Neural cell (in vitro differentiated cells): ENCODE data around the gene HSD17B2. TPM values are rescaled to one million over a fixed set of nuclear protein-coding genes. Genes with fewer than 3 reads are reported as not detected.

Experiments
- H2AFZ ChIP-seq: fragments of 200-600, 300-800 bp; sonication (generic), shearing (Covaris generic); 2 replicates; pipeline ENCODE4 v1.6.0; 2014; ENCODE audit warnings: low read depth, mild to moderate bottlenecking, antibody characterized with exemption, low read length, moderate library complexity
- H3F3A ChIP-seq: fragments of 200-600 bp; shearing (Covaris generic); 2 replicates; pipeline ENCODE4 v1.6.1; 2016; ENCODE audit warnings: mild to moderate bottlenecking, moderate library complexity, mixed read lengths, antibody characterized with exemption, low read length; ENCODE audit not compliant: insufficient read depth, poor library complexity, severe bottlenecking
- H3K27ac ChIP-seq: fragments of 200-600, 300-800 bp; sonication (generic), shearing (Covaris generic); 2 replicates; pipeline ENCODE4 v1.5.1; 2014; ENCODE audit warnings: mild to moderate bottlenecking, low read length, moderate library complexity
- H3K27me3 ChIP-seq: fragments of 300-800, 200-600 bp; sonication (generic), shearing (Covaris generic); 2 replicates; pipeline ENCODE4 v1.6.0; 2014; ENCODE audit warnings: mild to moderate bottlenecking, low read depth, low read length, moderate library complexity; ENCODE audit not compliant: insufficient read depth
- H3K36me3 ChIP-seq: fragments of 300-800, 200-600 bp; sonication (generic), shearing (Covaris generic); 2 replicates; pipeline ENCODE4 v1.5.1; 2014; ENCODE audit warnings: mild to moderate bottlenecking, antibody characterized with exemption, low read length, moderate library complexity; ENCODE audit not compliant: insufficient read depth
- H3K4me2 ChIP-seq: fragments of 300-800, 200-600 bp; sonication (generic), shearing (Covaris generic); 2 replicates; pipeline ENCODE4 v1.6.0; 2014; ENCODE audit warnings: mild to moderate bottlenecking, low read length
- H3K4me3 ChIP-seq: fragments of 300-800, 200-600 bp; sonication (generic), shearing (Covaris generic); 2 replicates; pipeline ENCODE4 v1.5.1; 2014; ENCODE audit warnings: mild to moderate bottlenecking, low read length, moderate library complexity
- H3K79me2 ChIP-seq: fragments of 200-600 bp; shearing (Covaris generic); replicated peaks from 2 replicates; pipeline ENCODE4 v1.6.0; 2014; ENCODE audit warnings: mild to moderate bottlenecking, low read length, moderate library complexity; ENCODE audit not compliant: insufficient read depth
- H3K9ac ChIP-seq: fragments of 300-800, 200-600 bp; sonication (generic), shearing (Covaris generic); 2 replicates; pipeline ENCODE4 v1.6.1; 2016; ENCODE audit warnings: mild to moderate bottlenecking, low read length, mixed read lengths
- H3K9me2 ChIP-seq: fragments of 200-600 bp; shearing (Covaris generic); 2 replicates; pipeline ENCODE4 v1.6.1; 2016; ENCODE audit warnings: mild to moderate bottlenecking, low read length, mixed read lengths; ENCODE audit not compliant: insufficient read depth
- H3K9me3 ChIP-seq: fragments of 200-600, 300-800 bp; sonication (generic), shearing (Covaris generic); 2 replicates; pipeline ENCODE4 v1.6.1; 2016; ENCODE audit warnings: mild to moderate bottlenecking, mixed run types, low read length, moderate library complexity, mixed read lengths
- H4K20me1 ChIP-seq: fragments of 200-600 bp; shearing (Covaris generic); 2 replicates; pipeline ENCODE4 v1.6.1; 2016; ENCODE audit warnings: mild to moderate bottlenecking, mixed run types; ENCODE audit not compliant: insufficient read depth
- CTCF ChIP-seq: fragments of 450-650 bp; IDR thresholded peaks from 2 replicates; pipeline ENCODE4 v1.5.1; 2014; ENCODE audit warnings: antibody characterized with exemption, mild to moderate bottlenecking, moderate library complexity; ENCODE audit not compliant: poor library complexity, severe bottlenecking
- EP300 ChIP-seq: fragments of 450-650 bp; conservative IDR thresholded peaks from 2 replicates; pipeline ENCODE4 v1.6.1; 2014; ENCODE audit warnings: antibody characterized with exemption, mild to moderate bottlenecking, moderate library complexity; ENCODE audit not compliant: poor library complexity, severe bottlenecking
- EZH2 ChIP-seq: fragments of 200-600, 300-800 bp; shearing (Covaris generic), sonication (generic); IDR thresholded peaks from 2 replicates; pipeline ENCODE4 v1.6.1; 2014; ENCODE audit warnings: antibody characterized with exemption, low read length, borderline replicate concordance, mild to moderate bottlenecking; ENCODE audit not compliant: insufficient read depth, poor library complexity, severe bottlenecking
- MXI1 ChIP-seq: fragments of 450-650 bp; conservative IDR thresholded peaks from 2 replicates; pipeline ENCODE4 v1.6.1; 2014; ENCODE audit warnings: antibody characterized with exemption, mild to moderate bottlenecking; ENCODE audit not compliant: poor library complexity, severe bottlenecking
- POLR2AphosphoS5 ChIP-seq: IDR thresholded peaks from 2 replicates; pipeline ENCODE4 v1.6.1; 2012
- RAD21 ChIP-seq: fragments of 450-650 bp; conservative IDR thresholded peaks from 2 replicates; pipeline ENCODE4 v1.6.1; 2014; ENCODE audit warnings: antibody characterized with exemption, mild to moderate bottlenecking, moderate library complexity
- REST ChIP-seq: IDR thresholded peaks from 2 replicates; pipeline ENCODE4 v1.6.1; 2012; ENCODE audit warnings: borderline replicate concordance
- SMC3 ChIP-seq: fragments of 450-650 bp; conservative IDR thresholded peaks from 2 replicates; pipeline ENCODE4 v1.6.1; 2014; ENCODE audit warnings: antibody characterized with exemption, mild to moderate bottlenecking, moderate library complexity; ENCODE audit not compliant: poor library complexity
- TAF1 ChIP-seq: IDR thresholded peaks from 2 replicates; pipeline ENCODE4 v1.6.1; 2012; ENCODE audit warnings: low read depth
- polyA plus RNA-seq: library from polyadenylated mRNA; depleted of rRNA; stranded (reverse); fragments of >200 nt; gene quantifications from 2 replicates; pipeline ENCODE4 v1.2.3, GENCODE V29; 2014

The HSD17B2 gene
- polyA plus RNA-seq, 1 donor from 2014 or later = not detected

- no peak overlapping the region for H3K9ac ChIP-seq
- no peak for TF ChIP-seq EP300
- no peak for TF ChIP-seq EZH2
- TF ChIP-seq SMC3 = no peak
- no peak for TF ChIP-seq RAD21
- no peaks in the 10 kb centered on the region for H3K9me2 ChIP-seq
These were observed 57.7 kb downstream of the HSD17B2 start for GRCh38 chr16:82092711-82093110.

GRCh38 chr16:82093666-82094300, 58.7 kb downstream of the HSD17B2 start:
- no peaks in the 10 kb centered on the region for H3K27me3 ChIP-seq
- H2AFZ ChIP-seq = no peak overlapping the region
- no peaks in the 10 kb centered on the region for H3K36me3 ChIP-seq
- H3K9me2 ChIP-seq = no peaks in the 10 kb centered on the region
- no peaks in the 10 kb centered on the region for H3K79me2 ChIP-seq
- H3K9ac ChIP-seq = no peak overlapping the region
- H3K4me3 ChIP-seq = no peak overlapping the region
- no peaks in the 10 kb centered on the region for H4K20me1 ChIP-seq
- H3F3A ChIP-seq = no peaks in the 10 kb centered on the region
- H3K9me3 ChIP-seq = no peaks in the 10 kb centered on the region
- H3K4me2 ChIP-seq = no peak overlapping the region
- H3K27ac ChIP-seq = no peak overlapping the region
- TF ChIP-seq MXI1 (no peak), POLR2AphosphoS5 (no peak), TAF1 (no peak)

More at GRCh38 chr16:82092711-82093110, 57.7 kb downstream of the HSD17B2 start:
- Histone ChIP-seq H3K36me3 (no peaks in the 10 kb centered on the region), H3K27me3 (no peaks in the 10 kb centered on the region), H3K9me3 (no peaks in the 10 kb centered on the region), H3F3A (no peaks in the 10 kb centered on the region), H3K27ac (no peak overlapping the region), H3K79me2 (no peaks in the 10 kb centered on the region), H4K20me1 (no peaks in the 10 kb centered on the region), H2AFZ (no peak overlapping the region), H3K4me2 (no peak overlapping the region), H3K4me3 (no peak overlapping the region)

GRCh38 chr16:82094942-82095540, 60.0 kb downstream of the HSD17B2 start:
- no peak for TF ChIP-seq EZH2
- no peak for TF ChIP-seq SMC3
- no peak for TF ChIP-seq MXI1
- TF ChIP-seq RAD21 = no peak
- no peak for TF ChIP-seq CTCF
- TF ChIP-seq REST = no peak
- H3F3A ChIP-seq = no peaks in the 10 kb centered on the region
- no peaks in the 10 kb centered on the region for H3K27me3 ChIP-seq
- H3K4me2 ChIP-seq = no peak overlapping the region
- no peak overlapping the region for H3K9ac ChIP-seq
- no peak overlapping the region for H3K27ac ChIP-seq
- H3K36me3 ChIP-seq = no peaks in the 10 kb centered on the region
- no peaks in the 10 kb centered on the region for H4K20me1 ChIP-seq
- H3K4me3 ChIP-seq = no peak overlapping the region
- H3K9me2 ChIP-seq = no peaks in the 10 kb centered on the region
- no peak overlapping the region for H2AFZ ChIP-seq
- H3K9me3 ChIP-seq = no peaks in the 10 kb centered on the region
- no peaks in the 10 kb centered on the region for H3K79me2 ChIP-seq
